ENCODE measurements around the gene POLRMT. TPM values are rescaled to one million over a fixed set of nuclear protein-coding genes. Genes with fewer than 3 reads are reported as not detected.
"Not testable (repeated sequence)": the region's sequence is repeated elsewhere in the genome, so short reads cannot be mapped to it uniquely, and the experiment has no call there.

Gene POLRMT
- total RNA-seq, 1 experiment from 2014 or later, result 42.4 TPM

DNA sequence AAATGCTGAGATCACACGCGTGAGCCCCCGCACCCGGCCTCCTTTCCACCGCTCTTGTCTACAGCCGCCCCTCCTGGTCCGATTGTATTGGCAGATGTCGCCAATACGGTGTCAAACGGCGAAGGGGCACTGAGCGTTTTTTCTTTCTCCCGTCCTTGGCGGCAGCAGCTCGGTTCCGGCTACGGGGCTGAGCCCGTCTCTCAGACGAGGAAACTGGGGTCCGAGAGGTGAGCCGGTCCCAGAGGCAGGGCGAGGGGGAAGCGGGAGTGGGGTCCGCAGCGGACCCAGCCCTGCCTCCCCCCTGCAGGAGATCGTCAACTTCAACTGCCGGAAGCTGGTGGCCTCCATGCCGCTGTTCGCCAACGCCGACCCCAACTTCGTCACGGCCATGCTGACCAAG, 20.4 kb downstream of the POLRMT start:
- DNase-seq (ENCODE audit: low read depth), result no peak

DNA sequence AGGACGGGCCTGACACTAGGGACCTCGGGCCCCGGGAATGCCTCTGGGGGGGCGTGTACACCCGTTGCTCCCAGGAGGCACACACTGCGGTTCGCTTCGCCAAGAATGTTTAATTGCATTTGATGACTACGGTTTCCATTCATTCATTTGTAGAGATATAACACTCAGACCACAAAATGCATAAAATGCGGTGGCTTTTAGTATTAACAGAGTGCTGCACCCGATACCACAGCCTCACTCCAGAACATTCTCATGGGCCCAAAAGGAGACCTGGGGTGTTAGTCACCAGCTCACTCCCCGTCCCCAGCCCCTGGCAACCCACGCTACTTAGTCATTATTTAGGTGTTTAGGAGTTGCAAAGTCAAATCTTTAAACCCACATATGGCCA, 21.9 kb downstream of the POLRMT start:
- DNase-seq (ENCODE audit: low read depth), result peak; percentile 98

DNA sequence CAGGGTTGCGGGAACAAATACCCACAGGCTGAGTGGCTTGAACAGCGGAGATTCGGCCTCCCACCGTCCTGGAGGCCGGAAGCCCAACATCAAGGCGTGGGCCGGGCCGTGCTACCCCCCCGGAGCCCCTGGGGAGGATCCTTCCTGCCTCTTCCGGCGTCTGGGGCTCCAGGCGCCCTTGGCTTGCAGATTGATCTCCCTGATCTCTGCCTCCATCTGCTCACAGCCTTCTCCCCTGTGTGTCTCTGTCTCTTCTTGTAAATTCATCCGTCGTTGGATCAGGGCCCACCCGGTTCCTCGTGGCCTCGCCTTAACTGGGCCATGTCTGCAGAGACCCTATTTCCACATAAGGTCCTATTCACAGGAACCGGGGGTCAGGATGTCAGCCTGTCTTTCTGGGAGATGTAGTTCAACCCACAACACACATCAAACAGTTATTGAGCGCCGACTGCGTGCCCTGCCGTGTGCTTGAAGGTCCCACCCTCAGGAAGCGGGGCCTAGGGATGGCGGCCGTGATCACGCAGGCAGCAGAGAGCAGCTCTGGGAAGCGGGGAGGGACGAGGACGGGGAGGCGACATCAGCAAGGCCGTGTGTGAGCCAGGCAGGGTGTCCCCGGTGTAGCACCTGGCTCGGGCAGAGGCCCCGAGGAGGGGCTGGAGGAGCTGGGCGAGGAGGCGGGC, 22.4 kb downstream of the POLRMT start:
- peak; percentile 83 for DNase-seq (ENCODE audit: low read depth)

DNA sequence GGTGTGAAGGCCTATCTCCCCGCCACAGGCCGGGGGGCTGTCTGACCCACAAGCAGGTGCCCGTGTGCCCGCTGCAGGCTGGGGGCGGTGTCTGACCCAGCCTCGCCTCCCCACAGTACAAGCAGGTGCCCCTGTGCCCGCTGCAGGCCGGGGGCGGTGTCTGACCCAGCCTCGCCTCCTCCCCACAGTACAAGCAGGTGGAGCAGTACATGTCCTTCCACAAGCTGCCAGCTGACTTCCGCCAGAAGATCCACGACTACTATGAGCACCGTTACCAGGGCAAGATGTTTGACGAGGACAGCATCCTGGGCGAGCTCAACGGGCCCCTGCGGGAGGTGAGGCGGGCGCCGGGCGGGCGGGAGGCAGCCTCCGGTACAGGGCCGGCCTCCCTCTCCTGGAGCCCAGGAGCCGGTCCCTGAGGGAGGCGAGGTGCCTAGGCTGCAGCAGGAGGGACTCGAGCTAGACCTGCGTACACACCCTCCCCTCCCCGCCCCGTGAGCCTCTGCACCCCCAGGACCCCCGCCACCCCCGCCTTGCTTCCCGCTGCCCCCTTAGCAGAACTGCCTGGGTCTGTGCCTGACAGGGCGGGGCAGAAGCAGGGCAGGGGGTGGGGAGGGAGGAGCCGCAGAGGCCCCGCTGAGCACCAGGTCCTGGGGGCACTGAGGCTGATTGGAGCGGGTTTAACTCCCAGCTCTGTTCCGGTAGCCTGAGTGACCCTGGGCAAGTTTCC, 23.1 kb downstream of the POLRMT start:
- peak; percentile 23 for DNase-seq (ENCODE audit: low read depth)

DNA sequence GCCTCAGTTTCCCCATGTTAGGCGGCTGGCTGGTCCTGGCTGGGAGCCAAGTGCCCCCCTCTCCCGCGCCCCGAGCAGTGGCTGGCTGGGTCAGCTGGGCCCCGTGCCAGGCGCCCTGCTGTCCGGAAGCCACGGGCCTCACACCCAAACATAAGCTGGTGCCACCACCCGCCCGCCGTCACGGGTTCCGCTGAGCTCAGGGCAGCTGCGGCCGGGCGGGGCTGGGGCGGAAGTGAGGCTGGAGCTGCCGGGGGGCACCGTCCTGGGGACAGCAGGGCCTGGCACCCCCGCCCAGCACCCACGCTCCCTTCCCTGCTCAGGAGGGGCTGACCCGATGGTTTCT, 24.4 kb downstream of the POLRMT start:
- DNase-seq (ENCODE audit: low read depth), result peak; percentile 58

DNA sequence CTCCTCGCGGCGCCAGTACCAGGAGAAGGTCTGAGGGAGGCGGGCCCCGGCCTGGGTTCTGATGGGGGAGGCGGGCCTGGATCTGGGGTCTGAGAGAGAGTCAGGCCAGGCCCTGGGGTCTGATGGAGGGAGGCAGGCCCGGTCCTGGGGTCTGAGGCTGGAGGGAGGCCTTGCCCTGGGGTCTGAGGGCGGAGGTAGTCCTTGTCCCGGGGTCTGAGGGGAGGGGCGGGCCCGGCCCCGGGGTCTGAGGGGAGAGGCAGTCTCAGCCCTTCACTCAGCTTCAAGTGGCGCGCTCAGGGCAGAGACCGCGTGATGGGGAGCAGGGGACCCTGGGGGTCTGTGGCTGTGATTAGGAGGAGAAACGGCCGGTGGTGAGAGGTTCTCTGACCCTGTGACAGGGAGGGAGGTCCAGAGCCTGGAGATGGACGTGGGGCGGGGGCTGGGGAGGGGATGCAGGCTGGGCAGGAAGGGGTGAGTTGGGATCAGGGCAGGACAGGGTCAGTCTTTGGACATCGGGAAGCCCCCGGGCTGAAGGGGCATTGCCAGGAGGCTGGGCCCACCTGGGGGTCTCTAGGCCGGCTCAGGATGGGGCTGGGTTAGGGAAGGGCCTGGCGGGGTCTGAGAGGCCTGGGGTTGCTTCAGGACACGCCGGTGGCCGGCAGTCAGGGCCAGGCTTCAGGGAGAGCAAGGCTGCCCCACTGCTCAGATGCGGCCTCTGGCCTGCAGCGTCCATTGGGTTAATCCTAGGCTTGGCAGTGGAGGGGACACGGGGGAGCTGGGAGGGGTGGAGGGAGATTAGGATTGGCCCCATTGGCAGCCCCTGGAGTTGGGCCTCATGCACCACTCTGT, 25.0 kb downstream of the POLRMT start:
- DNase-seq (ENCODE audit: low read depth), result no peak

DNA sequence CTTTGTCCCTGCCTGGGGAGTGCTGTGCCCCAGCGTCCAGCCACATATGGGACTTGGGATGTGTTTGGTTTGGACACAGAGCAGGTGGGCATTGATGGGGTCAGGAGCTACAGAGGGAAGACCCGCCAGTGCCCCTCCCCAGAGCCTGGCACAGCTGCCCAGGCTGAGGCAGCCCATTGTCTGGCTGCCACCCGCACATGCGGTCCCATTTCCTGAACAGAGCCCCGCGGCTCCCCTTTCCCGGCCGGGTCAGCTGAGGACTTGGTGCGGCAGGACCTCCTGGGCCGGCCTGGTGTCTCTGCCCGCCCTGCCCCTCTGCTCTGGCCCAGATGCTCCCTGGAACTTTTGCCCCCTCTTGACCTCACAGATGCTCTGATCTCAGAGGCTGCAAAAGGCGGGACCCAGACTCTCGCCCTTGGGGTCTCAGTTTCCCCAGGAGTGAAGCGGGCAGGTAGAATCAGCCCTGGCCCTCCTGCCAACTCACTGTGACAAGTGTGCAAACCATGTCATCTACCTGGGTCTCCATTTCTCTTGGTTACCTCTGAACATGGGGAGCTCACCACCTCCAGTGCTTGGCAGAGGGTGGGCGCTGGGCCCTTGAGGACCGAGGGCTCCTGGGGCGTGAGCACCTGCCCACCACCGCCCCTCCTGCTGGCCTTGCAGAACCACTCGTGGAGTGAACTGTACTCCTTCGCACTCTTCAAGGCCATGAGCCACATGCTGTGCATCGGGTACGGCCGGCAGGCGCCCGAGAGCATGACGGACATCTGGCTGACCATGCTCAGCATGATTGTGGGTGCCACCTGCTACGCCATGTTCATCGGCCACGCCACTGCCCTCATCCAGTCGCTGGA, 25.8 kb downstream of the POLRMT start:
- no peak for DNase-seq (ENCODE audit: low read depth)

DNA sequence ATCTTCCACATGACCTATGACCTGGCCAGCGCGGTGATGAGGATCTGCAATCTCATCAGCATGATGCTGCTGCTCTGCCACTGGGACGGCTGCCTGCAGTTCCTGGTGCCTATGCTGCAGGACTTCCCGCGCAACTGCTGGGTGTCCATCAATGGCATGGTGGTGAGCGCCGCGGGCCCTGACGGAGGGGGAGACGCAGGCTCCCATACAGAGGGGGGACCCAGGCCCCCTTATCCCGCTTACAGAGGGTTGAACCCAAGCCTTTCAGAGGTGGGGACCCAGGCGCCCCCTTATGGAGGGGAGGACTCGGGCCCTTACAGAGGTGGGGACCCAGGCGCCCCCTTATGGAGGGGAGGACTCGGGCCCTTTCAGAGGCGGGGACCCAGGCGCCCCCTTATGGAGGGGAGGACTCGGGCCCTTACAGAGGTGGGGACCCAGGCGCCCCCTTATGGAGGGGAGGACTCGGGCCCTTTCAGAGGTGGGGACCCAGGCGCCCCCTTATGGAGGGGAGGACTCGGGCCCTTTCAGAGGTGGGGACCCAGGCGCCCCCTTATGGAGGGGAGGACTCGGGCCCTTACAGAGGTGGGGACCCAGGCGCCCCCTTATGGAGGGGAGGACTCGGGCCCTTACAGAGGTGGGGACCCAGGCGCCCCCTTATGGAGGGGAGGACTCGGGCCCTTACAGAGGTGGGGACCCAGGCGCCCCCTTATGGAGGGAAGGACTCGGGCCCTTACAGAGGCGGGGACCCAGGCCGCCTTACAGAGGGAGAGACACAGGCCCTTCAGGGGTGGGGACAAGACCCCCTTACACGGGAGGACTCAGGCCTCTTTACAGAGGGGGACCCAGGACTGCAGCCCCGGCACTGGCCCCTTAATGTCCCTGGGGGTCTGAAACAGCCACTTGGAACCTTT, 28.0 kb downstream of the POLRMT start:
- DNase-seq (ENCODE audit: low read depth), result not testable (repeated sequence)

DNA sequence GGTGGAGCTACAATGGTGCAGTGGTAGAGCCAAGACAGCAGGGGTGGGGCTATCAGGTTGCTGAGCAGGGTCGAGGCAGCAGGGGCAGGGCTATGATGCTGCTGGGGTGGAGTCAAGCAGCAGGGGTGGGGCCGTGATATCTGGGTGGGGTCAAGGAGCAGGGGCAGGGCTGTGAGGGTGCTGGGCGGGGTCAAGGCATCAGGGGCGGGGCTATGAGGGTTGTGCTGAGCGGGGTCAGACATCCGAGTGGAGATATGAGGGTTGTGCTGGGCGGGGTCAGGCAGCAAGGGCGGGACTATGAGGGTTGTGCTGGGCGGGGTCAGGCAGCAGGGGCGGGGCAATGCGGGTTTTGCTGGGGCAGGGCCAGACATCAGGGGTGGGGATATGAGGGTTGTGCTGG, 29.0 kb downstream of the POLRMT start:
- DNase-seq (ENCODE audit: low read depth), result no peak

DNA sequence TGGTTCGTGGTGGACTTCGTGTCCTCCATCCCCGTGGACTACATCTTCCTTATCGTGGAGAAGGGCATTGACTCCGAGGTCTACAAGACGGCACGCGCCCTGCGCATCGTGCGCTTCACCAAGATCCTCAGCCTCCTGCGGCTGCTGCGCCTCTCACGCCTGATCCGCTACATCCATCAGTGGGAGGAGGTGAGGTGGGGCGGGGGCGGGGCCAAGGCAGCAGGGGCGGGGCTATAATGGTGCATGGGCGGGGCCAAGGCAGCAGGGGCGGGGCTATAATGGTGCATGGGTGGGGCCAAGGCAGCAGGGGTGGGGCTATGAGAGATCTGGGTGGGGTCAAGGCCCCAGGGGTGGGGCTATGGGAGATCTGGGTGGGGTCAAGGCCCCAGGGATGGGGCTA, 29.6 kb downstream of the POLRMT start:
- not testable (repeated sequence) for DNase-seq (ENCODE audit: low read depth)

DNA sequence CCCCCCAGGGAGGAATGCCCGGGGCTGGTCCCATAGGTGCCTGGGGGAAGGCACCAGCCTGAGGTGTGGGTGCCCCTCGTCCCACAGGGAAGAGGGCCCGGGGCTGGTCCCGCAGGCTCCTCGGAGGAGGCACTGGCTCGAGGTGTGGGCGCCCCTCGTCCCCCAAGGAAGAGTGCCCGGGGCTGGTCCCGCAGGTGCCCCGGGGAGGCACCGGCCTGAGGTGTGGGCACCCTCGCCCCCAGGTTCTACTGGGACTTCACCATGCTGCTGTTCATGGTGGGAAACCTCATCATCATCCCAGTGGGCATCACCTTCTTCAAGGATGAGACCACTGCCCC, 30.1 kb downstream of the POLRMT start:
- not testable (repeated sequence) for DNase-seq (ENCODE audit: low read depth)

DNA sequence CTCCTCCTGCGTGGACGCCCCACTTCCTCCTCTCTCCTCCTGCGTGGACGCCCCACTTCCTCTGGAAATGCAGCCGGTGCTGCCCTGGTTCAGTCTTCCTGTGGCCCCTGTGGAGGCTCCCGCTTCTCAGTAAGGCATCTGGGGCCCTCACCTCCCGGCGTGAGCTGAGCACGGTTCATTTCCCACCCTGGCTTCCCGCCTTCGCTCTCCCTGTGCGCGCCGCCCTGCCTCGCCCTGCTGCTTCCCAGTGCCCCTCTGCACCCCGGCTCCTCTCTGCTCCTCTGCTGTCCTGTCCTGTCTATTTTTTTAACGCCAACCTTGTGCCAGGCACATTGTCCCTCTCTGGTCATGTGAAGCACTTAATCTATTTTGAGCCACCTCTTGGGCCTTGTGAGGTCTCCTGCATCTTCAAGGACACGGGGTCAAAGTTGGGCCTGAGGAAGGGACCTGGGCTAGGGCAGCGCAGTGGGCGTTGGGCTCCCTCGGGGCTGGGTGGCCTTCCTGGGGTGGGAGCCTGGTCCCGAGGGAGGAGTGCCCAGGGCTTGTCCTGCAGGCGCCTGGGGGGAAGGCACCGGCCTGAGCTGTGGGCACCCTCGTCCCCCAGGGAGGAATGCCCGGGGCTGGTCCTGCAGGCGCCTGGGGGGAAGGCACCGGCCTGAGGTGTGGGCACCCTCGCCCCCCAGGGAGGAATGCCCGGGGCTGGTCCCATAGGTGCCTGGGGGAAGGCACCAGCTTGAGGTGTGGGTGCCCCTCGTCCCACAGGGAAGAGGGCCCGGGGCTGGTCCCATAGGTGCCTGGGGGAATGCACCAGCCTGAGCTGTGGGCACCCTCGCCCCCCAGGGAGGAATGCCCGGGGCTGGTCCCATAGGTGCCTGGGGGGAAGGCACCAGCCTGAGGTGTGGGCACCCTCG, 30.7 kb downstream of the POLRMT start:
- DNase-seq (ENCODE audit: low read depth), result no peak

DNA sequence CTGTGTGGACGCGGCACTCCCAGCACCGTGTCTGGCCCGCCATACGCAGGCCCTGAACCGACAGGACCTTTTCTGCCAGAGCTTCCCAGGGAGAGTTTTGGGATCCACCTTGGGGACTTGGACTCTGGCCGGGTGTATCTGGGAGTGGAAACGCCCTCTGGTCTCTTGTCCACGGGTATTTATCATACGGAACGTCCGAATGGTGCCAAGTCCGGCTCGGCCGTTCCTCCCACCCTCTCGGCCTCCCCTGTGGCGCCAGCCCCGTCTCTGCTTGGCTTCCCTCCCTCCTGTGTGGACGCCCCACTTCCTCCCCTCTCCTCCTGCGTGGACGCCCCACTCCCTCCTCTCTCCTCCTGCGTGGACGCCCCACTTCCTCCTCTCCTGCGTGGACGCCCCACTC, 31.5 kb downstream of the POLRMT start:
- DNase-seq (ENCODE audit: low read depth), result no peak

DNA sequence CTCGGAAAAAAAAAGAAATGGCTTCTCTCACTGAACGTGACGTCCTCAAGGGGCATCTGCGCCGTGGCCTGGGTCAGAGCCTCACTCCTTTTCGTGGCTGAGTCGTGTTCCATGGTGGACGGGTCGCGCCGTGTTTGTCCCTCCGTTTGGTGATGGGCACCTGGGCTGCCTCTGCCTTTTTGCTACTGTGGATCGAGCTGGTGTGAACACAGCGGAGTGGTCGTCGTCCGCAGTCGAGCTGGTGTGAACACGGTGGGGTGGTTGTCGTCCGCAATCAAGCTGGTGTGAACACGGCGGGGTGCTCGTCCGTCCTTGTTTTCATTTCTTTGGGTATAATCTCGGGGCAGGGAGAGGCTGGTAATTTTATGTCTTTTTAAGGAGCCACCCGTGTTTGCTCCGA, 32.0 kb downstream of the POLRMT start:
- no peak for DNase-seq (ENCODE audit: low read depth)

DNA sequence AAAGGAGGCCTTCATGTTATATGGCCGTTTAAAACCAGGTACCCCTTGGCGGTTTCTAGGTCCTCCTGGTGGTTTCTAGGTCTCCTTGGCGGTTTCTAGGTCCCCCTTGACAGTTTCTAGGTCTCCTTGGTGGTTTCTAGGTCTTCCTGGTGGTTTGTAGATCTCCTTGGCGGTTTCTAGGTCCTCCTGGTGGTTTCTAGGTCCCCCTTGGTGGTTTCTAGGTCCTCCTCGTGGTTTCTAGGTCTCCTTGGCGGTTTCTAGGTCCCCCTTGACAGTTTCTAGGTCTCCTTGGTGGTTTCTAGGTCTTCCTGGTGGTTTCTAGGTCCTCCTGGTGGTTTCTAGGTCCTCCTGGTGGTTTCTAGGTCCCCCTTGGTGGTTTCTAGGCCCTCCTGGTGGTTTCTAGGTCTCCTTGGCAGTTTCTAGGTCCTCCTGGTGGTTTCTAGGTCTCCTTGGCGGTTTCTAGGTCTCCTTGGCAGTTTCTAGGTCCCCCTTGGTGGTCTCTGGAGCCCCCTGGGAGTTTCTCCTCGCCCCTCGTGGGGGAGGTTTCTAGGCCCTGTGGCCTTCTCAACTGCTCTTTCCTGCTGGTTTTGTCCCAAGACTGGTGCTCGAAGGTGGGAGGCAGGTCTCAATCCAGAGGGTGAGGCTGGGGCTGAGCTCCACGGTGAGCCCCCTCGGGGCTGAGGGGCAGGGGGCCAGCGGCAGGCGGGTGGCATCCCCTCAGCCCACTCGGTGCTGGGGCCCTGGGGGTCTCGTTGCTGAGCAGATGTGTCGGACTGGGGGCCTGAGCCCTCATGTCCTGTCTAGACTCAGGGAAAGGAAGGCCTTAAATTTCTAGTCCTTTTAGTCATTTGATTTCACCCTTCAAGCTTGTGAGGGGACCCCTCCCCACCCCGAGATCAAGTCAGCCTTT, 35.7 kb downstream of the POLRMT start:
- no peak for DNase-seq (ENCODE audit: low read depth)

DNA sequence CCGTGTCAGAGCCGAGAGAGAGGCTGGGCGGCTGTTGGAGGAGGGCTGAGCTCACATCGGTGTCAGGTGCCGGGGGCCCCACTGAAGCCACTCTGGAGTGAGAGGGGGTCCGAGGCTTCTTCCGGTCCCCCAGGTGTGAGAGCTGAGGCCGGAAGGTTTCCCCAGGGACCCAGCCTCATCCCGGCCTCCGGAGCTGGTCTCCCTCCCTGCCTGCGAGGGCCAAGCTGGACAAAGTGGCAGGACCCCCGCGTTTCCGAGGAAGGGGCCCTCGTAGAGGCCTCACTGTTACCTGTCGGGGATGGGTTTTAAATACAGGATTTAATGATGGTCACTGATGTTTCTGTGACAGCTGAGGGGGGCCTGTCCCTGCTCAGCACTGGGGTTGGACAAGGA, 37.1 kb downstream of the POLRMT start:
- DNase-seq (ENCODE audit: low read depth), result no peak

DNA sequence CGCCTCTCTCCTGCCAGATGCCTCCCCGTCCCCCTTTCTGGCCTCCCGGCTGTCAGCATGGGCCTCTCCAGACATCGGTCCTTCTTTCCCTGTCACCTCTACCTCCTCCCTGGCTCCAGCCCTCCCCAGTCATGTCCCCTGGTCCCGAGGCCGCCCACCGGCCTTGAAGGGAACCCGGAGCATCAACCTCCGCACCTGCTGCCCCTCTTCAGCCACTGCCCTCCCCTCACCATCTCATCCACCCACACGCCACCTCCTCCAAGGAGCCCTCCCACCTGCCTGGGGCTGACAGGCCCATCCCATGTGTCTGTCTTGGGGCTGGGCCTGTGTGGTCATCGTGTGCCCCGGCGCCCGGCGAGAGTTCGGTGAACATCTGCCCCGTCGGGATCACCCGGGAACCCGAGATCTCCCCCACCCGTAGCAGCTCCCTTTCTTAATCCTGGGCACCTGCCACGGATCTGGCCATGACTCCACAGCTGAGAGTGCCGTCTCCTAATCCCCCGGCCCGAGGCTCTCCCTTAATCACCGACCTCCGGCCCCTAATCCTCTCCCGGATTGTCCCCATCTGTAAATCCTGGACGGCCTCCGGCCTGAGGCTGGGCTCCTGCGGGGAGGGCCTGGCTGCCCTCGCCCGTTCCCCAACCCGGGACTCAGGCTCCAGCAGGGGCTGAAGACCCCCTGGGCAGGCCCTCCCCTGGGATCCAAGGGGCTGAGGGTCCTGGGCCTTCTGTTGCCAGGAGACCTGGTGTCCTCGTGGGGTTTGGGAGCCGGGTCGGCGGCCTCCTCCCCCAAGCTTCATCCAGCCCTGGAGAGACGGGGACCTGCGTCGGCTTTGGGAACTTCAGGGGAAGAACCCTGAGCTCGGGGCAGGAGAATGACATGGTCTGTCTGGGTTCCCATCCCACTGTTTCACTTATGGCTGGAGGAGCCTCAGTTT, 37.7 kb downstream of the POLRMT start:
- no peak for DNase-seq (ENCODE audit: low read depth)

All from LHCN-M2 (cell line).